Fibroblast of mammary gland (primary cell): ENCODE results near the gene ARL3.
"Not testable (repeated sequence)": the region's sequence is repeated elsewhere in the genome, so short reads cannot be mapped to it uniquely, and the experiment has no call there.

Experiments used
- DNase-seq: peaks from one replicate; pipeline ENCODE4 v3.0.0-alpha.2; 2010; ENCODE audit warnings: low read depth
- H3K4me3 ChIP-seq: 2 replicates; pipeline ENCODE4 v1.5.1; 2011; ENCODE audit warnings: low read depth, mild to moderate bottlenecking, low read length, moderate library complexity; ENCODE audit not compliant: control insufficient read depth
- TF ChIP-seq, protein P1 (sequence below): conservative IDR thresholded peaks from 2 replicates; pipeline ENCODE4 v1.5.1; 2011; ENCODE audit warnings: low read depth, low read length, inconsistent platforms; ENCODE audit not compliant: control insufficient read depth, insufficient read depth

ARL3 gene

GRCh38 chr10:102713814-102714620 is at the start of gene ARL3:
ARL3 (minus strand) TSS chr10:102714397; CDS start chr10:102714275, 122 bp downstream.
- H3K4me3 ChIP-seq: peak within 1 kb of the TSS; percentile 91
- peak; percentile 97 for DNase-seq
- TF ChIP-seq, protein P1, sequence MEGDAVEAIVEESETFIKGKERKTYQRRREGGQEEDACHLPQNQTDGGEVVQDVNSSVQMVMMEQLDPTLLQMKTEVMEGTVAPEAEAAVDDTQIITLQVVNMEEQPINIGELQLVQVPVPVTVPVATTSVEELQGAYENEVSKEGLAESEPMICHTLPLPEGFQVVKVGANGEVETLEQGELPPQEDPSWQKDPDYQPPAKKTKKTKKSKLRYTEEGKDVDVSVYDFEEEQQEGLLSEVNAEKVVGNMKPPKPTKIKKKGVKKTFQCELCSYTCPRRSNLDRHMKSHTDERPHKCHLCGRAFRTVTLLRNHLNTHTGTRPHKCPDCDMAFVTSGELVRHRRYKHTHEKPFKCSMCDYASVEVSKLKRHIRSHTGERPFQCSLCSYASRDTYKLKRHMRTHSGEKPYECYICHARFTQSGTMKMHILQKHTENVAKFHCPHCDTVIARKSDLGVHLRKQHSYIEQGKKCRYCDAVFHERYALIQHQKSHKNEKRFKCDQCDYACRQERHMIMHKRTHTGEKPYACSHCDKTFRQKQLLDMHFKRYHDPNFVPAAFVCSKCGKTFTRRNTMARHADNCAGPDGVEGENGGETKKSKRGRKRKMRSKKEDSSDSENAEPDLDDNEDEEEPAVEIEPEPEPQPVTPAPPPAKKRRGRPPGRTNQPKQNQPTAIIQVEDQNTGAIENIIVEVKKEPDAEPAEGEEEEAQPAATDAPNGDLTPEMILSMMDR: no peak

DNA sequence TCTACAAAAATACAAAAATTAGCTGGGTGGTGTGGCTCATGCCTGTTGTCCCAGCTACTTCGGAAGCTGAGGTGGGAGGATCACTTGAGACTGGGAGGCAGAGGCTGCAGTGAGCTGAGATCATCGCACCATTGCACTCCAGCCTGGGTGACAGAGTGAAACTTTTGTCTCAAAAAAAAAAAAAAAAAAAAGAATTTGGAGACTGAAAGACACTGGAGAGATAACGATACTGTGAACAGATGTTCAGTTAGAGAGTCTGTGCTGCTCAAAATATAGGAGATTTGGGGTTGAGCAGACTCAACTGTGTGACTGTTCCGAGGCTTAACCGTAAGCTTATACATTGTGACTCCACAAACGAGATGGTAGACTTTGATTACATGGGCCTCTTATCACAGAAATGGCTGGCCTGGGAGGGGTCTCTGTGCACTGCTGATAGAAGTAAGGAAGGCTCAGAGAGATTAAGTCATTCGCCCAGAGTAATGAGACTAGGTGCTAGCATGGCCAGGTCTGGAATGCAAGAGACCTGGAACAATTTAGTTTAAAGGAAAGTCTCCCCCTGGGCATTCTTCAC is 48.9 kb upstream of the ARL3 start:
- no peak for DNase-seq
- TF ChIP-seq, protein P1: no peak
- H3K4me3 ChIP-seq: no peak overlapping the region

DNA sequence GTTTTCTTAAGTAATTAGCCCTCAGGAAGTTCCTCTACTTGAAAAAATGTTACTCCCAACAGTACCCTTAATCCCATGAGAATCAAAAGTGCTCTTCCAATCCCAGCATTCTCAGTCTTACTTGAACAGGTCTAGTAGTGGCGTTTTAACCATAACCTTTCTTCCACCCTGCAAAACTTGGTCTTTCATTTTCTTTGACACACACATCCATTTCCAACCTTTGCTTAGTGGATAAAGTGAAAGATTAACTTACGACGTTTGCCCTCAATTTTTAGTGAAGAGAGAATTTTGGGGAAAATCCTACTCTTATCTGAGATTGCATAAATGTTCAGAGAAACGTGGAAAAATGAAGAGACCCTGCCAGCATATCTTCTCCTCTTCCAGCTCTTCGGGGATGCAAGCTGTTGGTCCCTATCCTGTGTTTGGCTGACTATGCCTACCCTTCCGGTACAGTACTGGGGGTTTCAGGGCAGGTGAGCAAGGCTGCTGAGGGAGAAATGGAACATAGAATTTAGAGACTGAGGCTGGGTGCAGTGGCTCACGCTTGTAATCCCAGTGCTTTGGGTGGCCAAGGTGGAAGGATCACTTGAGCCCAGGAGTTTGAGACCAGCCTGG is 48.3 kb upstream of the ARL3 start:
- TF ChIP-seq, protein P1: no peak
- no peak overlapping the region for H3K4me3 ChIP-seq
- DNase-seq: no peak

GRCh38 chr10:102761981-102762380 is 47.8 kb upstream of the ARL3 start:
- no peak for DNase-seq
- TF ChIP-seq, protein P1: no peak
- H3K4me3 ChIP-seq: no peak overlapping the region

DNA sequence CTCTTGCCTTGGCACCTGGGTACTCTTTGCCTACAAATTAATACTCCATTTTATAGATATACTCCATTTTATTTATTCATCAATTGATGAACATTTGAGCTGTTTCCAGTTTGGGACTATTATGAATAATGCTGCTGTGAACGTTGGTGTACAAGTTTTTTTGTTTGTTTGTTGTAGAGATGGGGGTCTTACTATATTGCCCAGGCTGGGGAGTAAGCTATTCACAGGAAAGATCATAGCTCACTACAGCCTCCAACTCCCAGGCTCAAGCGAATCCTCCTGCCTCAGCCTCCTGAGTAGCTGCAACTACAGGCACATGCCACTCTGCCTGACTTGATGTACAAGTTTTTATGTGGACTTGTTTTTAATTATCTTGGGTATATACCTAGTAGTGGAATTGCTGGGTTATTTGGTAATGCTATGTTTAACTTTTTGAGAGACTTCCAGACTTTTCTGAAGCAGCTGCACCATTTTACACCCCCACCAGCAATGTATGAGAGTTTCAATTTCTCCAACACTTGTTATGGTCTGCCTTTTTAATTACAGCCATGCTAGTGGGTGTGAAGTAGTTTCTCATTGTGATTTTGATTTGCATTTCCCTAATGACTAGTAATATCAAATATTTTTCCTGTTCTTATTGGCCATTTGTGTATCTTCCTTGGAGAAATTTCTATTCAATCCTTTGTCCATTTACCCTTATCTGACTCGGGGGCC is 45.5 kb upstream of the ARL3 start:
- DNase-seq: no peak
- no peak overlapping the region for H3K4me3 ChIP-seq
- TF ChIP-seq, protein P1: no peak

DNA sequence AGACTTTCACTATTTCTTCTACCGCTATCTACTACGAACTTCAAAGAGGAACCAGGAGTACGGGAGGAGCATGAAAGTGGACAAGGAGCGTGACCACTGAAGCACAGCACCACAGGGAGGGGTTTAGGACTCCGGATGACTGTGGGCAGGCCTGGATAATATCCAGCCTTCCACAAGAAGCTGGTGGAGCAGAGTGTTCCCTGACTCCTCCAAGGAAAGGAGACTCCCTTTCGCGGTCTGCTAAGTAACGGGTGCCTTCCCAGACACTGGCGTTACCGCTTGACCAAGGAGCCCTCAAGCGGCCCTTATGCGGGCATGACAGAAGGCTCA is 44.7 kb upstream of the ARL3 start:
- H3K4me3 ChIP-seq, DNase-seq: not testable (repeated sequence)
